Transverse colon (tissue), 4 donors: ENCODE data around the gene ANG. TPM values are rescaled to one million over a fixed set of nuclear protein-coding genes. Genes with fewer than 3 reads are reported as not detected.

Experiments
- DNase-seq: peaks from one replicate; pipeline ENCODE4 v3.0.0-alpha.2; 2019
- H3K27ac ChIP-seq, 4 donors: fragments of 200-600 bp; sonication (generic); 2 replicates each; pipeline ENCODE4 v1.5.1; 2016 to 2018; ENCODE audit warnings: inconsistent platforms in 4 of 4
- H3K27me3 ChIP-seq: fragments of 200-600 bp; sonication (generic); 2 replicates; pipeline ENCODE4 v1.5.1; 2017; ENCODE audit warnings: inconsistent platforms
- H3K36me3 ChIP-seq, 4 donors: fragments of 200-600 bp; sonication (generic); 2 replicates each; pipeline ENCODE4 v1.5.1; 2017 to 2019; ENCODE audit warnings: inconsistent platforms in 4 of 4
- H3K4me1 ChIP-seq, 4 donors: fragments of 200-600 bp; sonication (generic); 2 replicates each; pipeline ENCODE4 v1.5.1; 2017 to 2020; ENCODE audit warnings: inconsistent platforms in 4 of 4
- H3K4me3 ChIP-seq, 4 donors: fragments of 200-600 bp; sonication (generic); 1 replicate in 1 of 4; 2 replicates in 3 of 4; pipeline versions ENCODE4 v1.5.1 to v1.6.1; 2017 to 2019; ENCODE audit warnings: inconsistent platforms in 4 of 4
- H3K9me3 ChIP-seq, 2 donors: fragments of 200-600 bp; sonication (generic); 2 replicates each; pipeline ENCODE4 v1.5.1; 2017 to 2019; ENCODE audit warnings: inconsistent platforms in 2 of 2
- EP300 ChIP-seq: sonication (generic); formaldehyde crosslinking; IDR thresholded peaks from one replicate; pipeline ENCODE4 v1.6.1; 2017; ENCODE audit warnings: antibody characterized with exemption, low read depth
- POLR2A ChIP-seq: fragments of 450-650 bp; IDR thresholded peaks from one replicate; pipeline ENCODE4 v1.6.1; 2016; ENCODE audit warnings: antibody characterized with exemption, mild to moderate bottlenecking, moderate library complexity
- POLR2AphosphoS5 ChIP-seq, 3 donors: sonication (generic); formaldehyde crosslinking; IDR thresholded peaks; one replicate each; pipeline ENCODE4 v1.6.1; 2016; ENCODE audit warnings: antibody characterized with exemption in 3 of 3
- WGBS, 2 donors: methylation state at CpG; one replicate each; pipeline ENCODE4 v1.1.5; 2018; ENCODE audit warnings: low coverage in 1 of 2; 5-methylcytosine and 5-hydroxymethylcytosine counted together
- in situ Hi-C, 4 donors: fragments of 200-750 bp; cut with MboI; loops; one replicate each; pipeline versions ENCODE4 v1.15.0 to v1.15.1; 2017; ENCODE audit warnings: low sequenced_read_pairs in 3 of 4, low pct_ligation_motif_present in 1 of 4, low pct_unique_long_range_greater_than_20kb in 1 of 4
- intact Hi-C: fragments of 100-400 bp; cut with DNase I; formaldehyde crosslinking; loops from one replicate; pipeline ENCODE4 v1.15.1; 2023; ENCODE audit warnings: low total_unique reads
- total RNA-seq, 4 donors: library from RNA; depleted of rRNA; stranded (reverse); fragments of >200 nt; gene quantifications; one replicate each; pipeline ENCODE4 v1.1.0, GENCODE V29; 2016
- TF ChIP-seq, protein P1 (sequence below), 5 experiments: fragments of 200-600 bp in 3 of 5; fragments of 450-650 bp in 2 of 5; sonication (generic) in 3 of 5; IDR thresholded peaks; 1 replicate in 2 of 5; 2 replicates in 3 of 5; pipeline ENCODE4 v1.5.1; 2016 to 2017; ENCODE audit warnings: antibody characterized with exemption in 5 of 5, inconsistent platforms in 3 of 5, mild to moderate bottlenecking in 2 of 5, moderate library complexity in 1 of 5

ANG gene
- total RNA-seq, 4 donors from 2014 or later, result 10.5 to 37.1 (median 25.7) TPM

DNA sequence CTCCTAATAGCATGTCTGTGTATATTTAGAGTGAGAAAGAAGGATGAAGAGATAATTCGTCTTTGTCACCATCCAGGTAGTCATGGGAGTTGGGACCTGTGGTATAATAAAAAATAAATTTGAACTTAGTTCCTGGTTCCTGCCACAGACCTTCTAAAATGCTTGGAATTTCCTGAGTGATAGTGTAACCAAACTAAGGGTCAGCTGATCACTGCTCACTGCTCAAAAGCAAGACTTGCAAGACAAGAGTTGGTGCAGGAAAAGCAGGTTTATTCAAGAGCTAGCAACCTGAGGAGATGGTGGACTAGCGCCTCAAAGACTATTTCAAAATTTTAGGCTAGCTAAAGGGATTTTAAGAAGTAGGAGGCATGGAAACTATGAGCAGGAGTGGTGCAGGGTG lies 19.1 kb downstream of the ANG start:
- no peak overlapping the region for H3K27ac ChIP-seq
- no peak for DNase-seq
- no peaks in the 10 kb centered on the region for H3K4me1 ChIP-seq
- TF ChIP-seq, protein P1, sequence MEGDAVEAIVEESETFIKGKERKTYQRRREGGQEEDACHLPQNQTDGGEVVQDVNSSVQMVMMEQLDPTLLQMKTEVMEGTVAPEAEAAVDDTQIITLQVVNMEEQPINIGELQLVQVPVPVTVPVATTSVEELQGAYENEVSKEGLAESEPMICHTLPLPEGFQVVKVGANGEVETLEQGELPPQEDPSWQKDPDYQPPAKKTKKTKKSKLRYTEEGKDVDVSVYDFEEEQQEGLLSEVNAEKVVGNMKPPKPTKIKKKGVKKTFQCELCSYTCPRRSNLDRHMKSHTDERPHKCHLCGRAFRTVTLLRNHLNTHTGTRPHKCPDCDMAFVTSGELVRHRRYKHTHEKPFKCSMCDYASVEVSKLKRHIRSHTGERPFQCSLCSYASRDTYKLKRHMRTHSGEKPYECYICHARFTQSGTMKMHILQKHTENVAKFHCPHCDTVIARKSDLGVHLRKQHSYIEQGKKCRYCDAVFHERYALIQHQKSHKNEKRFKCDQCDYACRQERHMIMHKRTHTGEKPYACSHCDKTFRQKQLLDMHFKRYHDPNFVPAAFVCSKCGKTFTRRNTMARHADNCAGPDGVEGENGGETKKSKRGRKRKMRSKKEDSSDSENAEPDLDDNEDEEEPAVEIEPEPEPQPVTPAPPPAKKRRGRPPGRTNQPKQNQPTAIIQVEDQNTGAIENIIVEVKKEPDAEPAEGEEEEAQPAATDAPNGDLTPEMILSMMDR (IDR thresholded peaks at IDR 0.05), result no peak
- TF ChIP-seq POLR2A, result no peak
- TF ChIP-seq EP300, result no peak
- TF ChIP-seq POLR2AphosphoS5 (IDR thresholded peaks at IDR 0.05), result no peak
- in situ Hi-C loops (no loop called here), intact Hi-C loops (no loop called here)
- H3K36me3 ChIP-seq, result no peaks in the 10 kb centered on the region
- no peaks in the 10 kb centered on the region for H3K9me3 ChIP-seq
- H3K27me3 ChIP-seq, result no peaks in the 10 kb centered on the region
- no peak overlapping the region for H3K4me3 ChIP-seq
- 59 to 66% methylated on average over 2 of the region's 2 CpGs for WGBS, 2 donors

DNA sequence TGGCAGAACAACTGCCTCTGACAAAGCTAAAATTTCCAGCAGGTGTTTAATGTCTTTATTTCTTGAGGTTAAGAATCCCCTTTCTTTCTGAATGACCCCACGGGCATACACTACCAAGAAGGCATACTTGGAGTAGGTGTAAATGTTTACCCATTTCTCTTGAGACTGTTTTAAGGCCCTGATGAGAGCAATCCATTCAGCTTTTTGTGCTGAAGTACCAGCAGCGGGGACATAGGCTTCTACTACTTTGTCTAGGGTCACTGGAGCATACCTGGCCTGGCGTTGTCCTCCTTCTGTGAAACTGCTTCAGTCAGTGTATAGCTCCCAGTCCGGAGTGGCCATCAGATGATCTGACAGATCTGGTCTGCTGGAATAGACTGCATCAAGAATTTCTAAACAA lies 22.7 kb downstream of the ANG start:
- Histone ChIP-seq H3K4me3 (no peak overlapping the region), H3K27ac (no peak overlapping the region), H3K4me1 (peaks cover 0 to 9% (median 0%) of the 10 kb centered on the region in 4 donors), H3K36me3 (no peaks in the 10 kb centered on the region), H3K9me3 (no peaks in the 10 kb centered on the region), H3K27me3 (no peaks in the 10 kb centered on the region)
- no peak for DNase-seq
- 84% methylated on average over 4 of the region's 4 CpGs; no CpG with 5 or more reads in 1 of the 2 donors for WGBS, 2 donors
- in situ Hi-C loops (no loop called here), intact Hi-C loops (no loop called here)
- TF ChIP-seq POLR2A (no peak), POLR2AphosphoS5 (IDR thresholded peaks at IDR 0.05) (no peak), EP300 (no peak)
- TF ChIP-seq, protein P1 (IDR thresholded peaks at IDR 0.05), result no peak

DNA sequence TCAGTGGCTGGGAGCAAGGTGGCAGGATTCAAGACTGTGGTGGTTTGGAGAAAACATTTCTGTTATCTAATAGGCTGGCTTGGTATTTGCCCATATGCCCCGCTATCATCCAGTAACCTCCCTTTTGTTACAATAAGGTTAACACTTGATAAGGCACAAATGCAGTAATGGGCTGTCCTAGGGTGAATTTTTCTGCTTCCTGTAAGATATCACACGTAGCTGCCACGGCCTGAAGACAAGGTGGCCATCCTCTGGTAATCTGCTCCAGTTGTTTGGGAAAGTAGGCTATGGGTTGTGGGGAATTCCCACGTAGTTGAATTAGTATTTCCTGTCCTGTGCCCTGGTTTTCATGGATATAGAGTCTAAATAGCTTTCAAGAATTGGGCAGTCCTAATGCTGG lies 23.1 kb downstream of the ANG start:
- Histone ChIP-seq H3K4me1 (peaks cover 0 to 9% (median 0%) of the 10 kb centered on the region in 4 donors), H3K4me3 (no peak overlapping the region), H3K9me3 (no peaks in the 10 kb centered on the region), H3K27ac (no peak overlapping the region), H3K36me3 (no peaks in the 10 kb centered on the region), H3K27me3 (no peaks in the 10 kb centered on the region)
- in situ Hi-C loops, result no loop called here
- WGBS, 2 donors, result 40 to 61% methylated on average over 2 to 4 of the region's 4 CpGs
- no peak for DNase-seq
- TF ChIP-seq EP300 (no peak), POLR2AphosphoS5 (IDR thresholded peaks at IDR 0.05) (no peak), POLR2A (no peak)
- TF ChIP-seq, protein P1 (IDR thresholded peaks at IDR 0.05), result no peak
- intact Hi-C loops, result no loop called here

DNA sequence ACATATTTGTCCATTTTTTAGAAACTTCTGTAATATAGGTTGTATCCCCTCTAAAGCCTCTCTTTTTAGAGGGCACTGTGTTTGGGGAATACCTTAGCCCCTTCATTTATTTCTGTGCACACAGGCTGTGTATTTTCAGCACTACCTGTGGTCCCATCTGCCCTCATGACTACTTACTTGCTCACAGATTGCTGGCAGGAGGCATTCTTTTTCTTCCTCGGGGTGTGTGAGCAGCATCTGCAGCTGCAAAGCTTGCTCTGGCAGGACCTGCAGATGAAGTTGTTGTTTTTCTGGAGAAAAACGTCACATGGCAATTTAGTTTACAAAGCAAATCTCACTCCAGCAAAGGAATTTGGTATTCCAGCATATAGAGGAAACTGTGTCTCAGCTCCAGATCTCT lies 24.3 kb downstream of the ANG start:
- in situ Hi-C loops, result no loop called here
- Histone ChIP-seq H3K27me3 (no peaks in the 10 kb centered on the region), H3K4me1 (peaks cover 0 to 9% (median 0%) of the 10 kb centered on the region in 4 donors), H3K27ac (no peak overlapping the region), H3K9me3 (no peaks in the 10 kb centered on the region), H3K36me3 (no peaks in the 10 kb centered on the region), H3K4me3 (no peak overlapping the region)
- WGBS, 2 donors, result 36 to 40% methylated on average over 1 to 2 of the region's 2 CpGs
- intact Hi-C loops, result no loop called here
- TF ChIP-seq EP300 (no peak), POLR2A (no peak), POLR2AphosphoS5 (IDR thresholded peaks at IDR 0.05) (no peak)
- TF ChIP-seq, protein P1 (IDR thresholded peaks at IDR 0.05), result no peak
- DNase-seq, result no peak
